Neutrophil (primary cell): ENCODE data around the gene RPL26.

Experiments
- H3K27ac ChIP-seq: fragments of 200-600 bp; sonication (generic); 2 replicates; pipeline ENCODE4 v1.5.1; 2016; ENCODE audit warnings: mild to moderate bottlenecking, moderate library complexity
- H3K27me3 ChIP-seq: fragments of 200-600 bp; sonication (generic); 2 replicates; pipeline ENCODE4 v1.6.0; 2016; ENCODE audit warnings: mild to moderate bottlenecking
- H3K36me3 ChIP-seq: fragments of 200-600 bp; sonication (generic); 2 replicates; pipeline ENCODE4 v1.5.1; 2017
- H3K4me1 ChIP-seq, 2 experiments: fragments of 200-600 bp in 1 of 2; sonication (generic) in 1 of 2; 1 replicate in 1 of 2; 2 replicates in 1 of 2; pipeline versions ENCODE4 v1.5.1 to v1.6.1; 2013 to 2016; ENCODE audit warnings: low read depth in 1 of 2, low read length in 1 of 2, mild to moderate bottlenecking in 1 of 2, moderate library complexity in 1 of 2; ENCODE audit not compliant: control insufficient read depth in 1 of 2, insufficient read depth in 1 of 2
- H3K4me3 ChIP-seq, 2 experiments: fragments of 200-600 bp in 1 of 2; sonication (generic) in 1 of 2; 1 replicate in 1 of 2; 2 replicates in 1 of 2; pipeline ENCODE4 v1.5.1; 2013 to 2016; ENCODE audit warnings: low read depth in 1 of 2, low read length in 1 of 2, mild to moderate bottlenecking in 1 of 2, moderate library complexity in 1 of 2
- H3K9me3 ChIP-seq: fragments of 200-600 bp; sonication (generic); 2 replicates; pipeline ENCODE4 v1.5.1; 2016
- CTCF ChIP-seq: fragments of 200-600 bp; sonication (generic); IDR thresholded peaks from 2 replicates; pipeline ENCODE4 v1.5.1; 2016; ENCODE audit warnings: antibody characterized with exemption

Gene RPL26

GRCh38 chr17:8413328-8413727 lies 30.3 kb upstream of the RPL26 start:
- Histone ChIP-seq H3K27ac (peak overlapping the region; percentile 97), H3K4me1 (peaks cover 75 to 81% of the 10 kb centered on the region in 2 experiments), H3K9me3 (no peaks in the 10 kb centered on the region), H3K36me3 (peaks cover 5% of the 10 kb centered on the region), H3K27me3 (no peaks in the 10 kb centered on the region), H3K4me3 (peak overlapping the region; percentile 85 to 99)
- no peak for TF ChIP-seq CTCF

GRCh38 chr17:8412089-8412488 lies 29.1 kb upstream of the RPL26 start:
- H3K27ac ChIP-seq: peak overlapping the region; percentile 97
- peaks cover 68% of the 10 kb centered on the region in 2 experiments for H3K4me1 ChIP-seq
- H3K9me3 ChIP-seq: no peaks in the 10 kb centered on the region
- peaks cover 5% of the 10 kb centered on the region for H3K36me3 ChIP-seq
- H3K4me3 ChIP-seq: peak overlapping the region; percentile 85 to 99
- no peaks in the 10 kb centered on the region for H3K27me3 ChIP-seq
- TF ChIP-seq CTCF: no peak

GRCh38 chr17:8410883-8411238 lies 27.9 kb upstream of the RPL26 start:
- TF ChIP-seq CTCF: no peak
- peak overlapping the region; percentile 97 for H3K27ac ChIP-seq
- peaks cover 4% of the 10 kb centered on the region for H3K36me3 ChIP-seq
- peaks cover 56% of the 10 kb centered on the region in 2 experiments for H3K4me1 ChIP-seq
- H3K27me3 ChIP-seq: no peaks in the 10 kb centered on the region
- no peaks in the 10 kb centered on the region for H3K9me3 ChIP-seq
- H3K4me3 ChIP-seq: peak overlapping the region in 1 of 2 experiments; percentile 52

GRCh38 chr17:8409966-8410882 lies 27.2 kb upstream of the RPL26 start:
- no peaks in the 10 kb centered on the region for H3K27me3 ChIP-seq
- H3K4me3 ChIP-seq: peak overlapping the region; percentile 26 to 52
- no peaks in the 10 kb centered on the region for H3K36me3 ChIP-seq
- no peaks in the 10 kb centered on the region for H3K9me3 ChIP-seq
- H3K27ac ChIP-seq: peak overlapping the region; percentile 97
- peak; percentile 89 for TF ChIP-seq CTCF
- H3K4me1 ChIP-seq: peaks cover 49 to 50% of the 10 kb centered on the region in 2 experiments

- Histone ChIP-seq H3K27me3 (no peaks in the 10 kb centered on the region), H3K4me1 (peaks cover 34 to 40% of the 10 kb centered on the region in 2 experiments), H3K36me3 (no peaks in the 10 kb centered on the region), H3K27ac (peak overlapping the region; percentile 25), H3K4me3 (no peak overlapping the region), H3K9me3 (no peaks in the 10 kb centered on the region)
- no peak for TF ChIP-seq CTCF
Observed at GRCh38 chr17:8408371-8408770, 25.4 kb upstream of the RPL26 start.
